ENCODE measurements around the gene SLC18A3. TPM values are rescaled to one million over a fixed set of nuclear protein-coding genes. Genes with fewer than 3 reads are reported as not detected.

The SLC18A3 gene
- total RNA-seq, 1 experiment from 2014 or later = 0.30 TPM

GRCh38 chr10:49614242-49615198 is 4.4 kb downstream of the SLC18A3 start:
- H3K9me3 ChIP-seq (ENCODE audit: low read depth, low read length, poor library complexity, severe bottlenecking) = no peaks in the 10 kb centered on the region
- no peak for DNase-seq (ENCODE audit: low spot score)
- POLR2A ChIA-PET (ENCODE audit: low non-redundant PET) = no interaction called here
- no TSS peak for BruUV-seq (replicated peaks)
- H3K36me3 ChIP-seq (ENCODE audit: insufficient read depth, low read length, poor library complexity, severe bottlenecking) = no peaks in the 10 kb centered on the region
- TF ChIP-seq CTCF (conservative IDR thresholded peaks at IDR 0.05; ENCODE audit: low read depth, low read length) (no peak), EZH2 (IDR thresholded peaks at IDR 0.05; ENCODE audit: borderline replicate concordance, low read depth, low read length, poor library complexity, severe bottlenecking) (no peak)
- peaks cover 74% of the 10 kb centered on the region for H3K27me3 ChIP-seq (replicated peaks; ENCODE audit: insufficient read depth, low read depth, low read length, poor library complexity)
- no peak overlapping the region for H3K27ac ChIP-seq (ENCODE audit: low read depth, low read length, poor library complexity, severe bottlenecking)
- no peak overlapping the region for H3K4me3 ChIP-seq (ENCODE audit: low read depth, low read length, poor library complexity, severe bottlenecking)
- CTCF ChIA-PET = no interaction called here
- no peaks in the 10 kb centered on the region for H3K4me1 ChIP-seq (ENCODE audit: insufficient read depth, low read length, poor library complexity, severe bottlenecking)
- intact Hi-C loops (cut with micrococcal nuclease; ENCODE audit: unreplicated experiment) = no loop called here

- ChIA-PET POLR2A (ENCODE audit: low non-redundant PET) (no interaction called here), CTCF (no interaction called here)
- no TSS peak for BruUV-seq (replicated peaks)
- Histone ChIP-seq H3K27me3 (replicated peaks; ENCODE audit: insufficient read depth, low read depth, low read length, poor library complexity) (peaks cover 70% of the 10 kb centered on the region), H3K36me3 (ENCODE audit: insufficient read depth, low read length, poor library complexity, severe bottlenecking) (no peaks in the 10 kb centered on the region), H3K4me3 (ENCODE audit: low read depth, low read length, poor library complexity, severe bottlenecking) (no peak overlapping the region), H3K27ac (ENCODE audit: low read depth, low read length, poor library complexity, severe bottlenecking) (no peak overlapping the region), H3K4me1 (ENCODE audit: insufficient read depth, low read length, poor library complexity, severe bottlenecking) (no peaks in the 10 kb centered on the region), H3K9me3 (ENCODE audit: low read depth, low read length, poor library complexity, severe bottlenecking) (no peaks in the 10 kb centered on the region)
- no peak for TF ChIP-seq CTCF (conservative IDR thresholded peaks at IDR 0.05; ENCODE audit: low read depth, low read length)
- TF ChIP-seq EZH2 (IDR thresholded peaks at IDR 0.05; ENCODE audit: borderline replicate concordance, low read depth, low read length, poor library complexity, severe bottlenecking) = no peak
- DNase-seq (ENCODE audit: low spot score) = no peak
- intact Hi-C loops (cut with micrococcal nuclease; ENCODE audit: unreplicated experiment) = no loop called here
Observed at GRCh38 chr10:49615213-49615612, 5.1 kb downstream of the SLC18A3 start.

- Histone ChIP-seq H3K27me3 (replicated peaks; ENCODE audit: insufficient read depth, low read depth, low read length, poor library complexity) (peaks cover 65% of the 10 kb centered on the region), H3K36me3 (ENCODE audit: insufficient read depth, low read length, poor library complexity, severe bottlenecking) (no peaks in the 10 kb centered on the region), H3K27ac (ENCODE audit: low read depth, low read length, poor library complexity, severe bottlenecking) (no peak overlapping the region), H3K4me3 (ENCODE audit: low read depth, low read length, poor library complexity, severe bottlenecking) (no peak overlapping the region), H3K4me1 (ENCODE audit: insufficient read depth, low read length, poor library complexity, severe bottlenecking) (no peaks in the 10 kb centered on the region), H3K9me3 (ENCODE audit: low read depth, low read length, poor library complexity, severe bottlenecking) (no peaks in the 10 kb centered on the region)
- intact Hi-C loops (cut with micrococcal nuclease; ENCODE audit: unreplicated experiment) = no loop called here
- TF ChIP-seq CTCF (conservative IDR thresholded peaks at IDR 0.05; ENCODE audit: low read depth, low read length) (no peak), EZH2 (IDR thresholded peaks at IDR 0.05; ENCODE audit: borderline replicate concordance, low read depth, low read length, poor library complexity, severe bottlenecking) (no peak)
- no TSS peak for BruUV-seq (replicated peaks)
- ChIA-PET CTCF (no interaction called here), POLR2A (ENCODE audit: low non-redundant PET) (no interaction called here)
- no peak for DNase-seq (ENCODE audit: low spot score)
Observed at GRCh38 chr10:49615721-49616120, 5.6 kb downstream of the SLC18A3 start.

Data from A673 (cell line).